HepG2 (cell line): ENCODE data around the gene ANKRD35. TPM values are rescaled to one million over a fixed set of nuclear protein-coding genes. Genes with fewer than 3 reads are reported as not detected.

ENCODE experiments used
- E2F5 ChIP-seq: sonication (generic); formaldehyde crosslinking; conservative IDR thresholded peaks from 2 replicates; pipeline ENCODE4 v1.4.0; 2020; ENCODE audit warnings: missing genetic modification reagents
- FOXA1 ChIP-seq, 2 experiments: fragments of 450-650 bp in 1 of 2; sonication (generic) in 1 of 2; formaldehyde crosslinking in 1 of 2; IDR thresholded peaks; 2 replicates each; pipeline versions ENCODE4 v1.4.0 to v1.6.1; 2016 to 2020; ENCODE audit warnings: missing genetic modification reagents in 1 of 2
- GTF2F1 ChIP-seq: fragments of 150-350 bp; IDR thresholded peaks from 2 replicates; pipeline ENCODE4 v1.6.1; 2014; ENCODE audit warnings: low read length
- GTF3A ChIP-seq: sonication (generic); formaldehyde crosslinking; conservative IDR thresholded peaks from 2 replicates; pipeline ENCODE4 v1.4.0; 2020; ENCODE audit warnings: mild to moderate bottlenecking, missing genetic modification reagents
- IRF2 ChIP-seq: IDR thresholded peaks from 2 replicates; pipeline ENCODE4 v1.6.1; 2018; ENCODE audit warnings: missing genetic modification reagents, missing compliant biosample characterization
- ISX ChIP-seq: sonication (generic); formaldehyde crosslinking; conservative IDR thresholded peaks from 2 replicates; pipeline ENCODE4 v1.5.0; 2020; ENCODE audit warnings: missing genetic modification reagents
- KIAA2018 ChIP-seq: sonication (generic); formaldehyde crosslinking; IDR thresholded peaks from 2 replicates; pipeline ENCODE4 v1.5.0; 2020; ENCODE audit warnings: mild to moderate bottlenecking, missing genetic modification reagents, borderline replicate concordance
- MTF1 ChIP-seq: sonication (generic); formaldehyde crosslinking; IDR thresholded peaks from 2 replicates; pipeline ENCODE4 v1.5.0; 2020; ENCODE audit warnings: missing genetic modification reagents
- MXD3 ChIP-seq: IDR thresholded peaks from 2 replicates; pipeline ENCODE4 v1.6.1; 2016; ENCODE audit warnings: mild to moderate bottlenecking, missing biosample characterization, missing genetic modification reagents
- NCOA2 ChIP-seq: sonication (generic); formaldehyde crosslinking; IDR thresholded peaks from 2 replicates; pipeline ENCODE4 v1.8.0; 2022; ENCODE audit warnings: inconsistent platforms
- PHF21A ChIP-seq: sonication (generic); formaldehyde crosslinking; IDR thresholded peaks from 2 replicates; pipeline ENCODE4 v1.5.0; 2020; ENCODE audit warnings: mild to moderate bottlenecking, missing genetic modification reagents
- PHF5A ChIP-seq: IDR thresholded peaks from one replicate; pipeline ENCODE4 v1.6.1; 2018; ENCODE audit warnings: low read depth, missing genetic modification reagents; ENCODE audit not compliant: unreplicated experiment
- YY1 ChIP-seq: IDR thresholded peaks from 2 replicates; pipeline ENCODE4 v1.6.1; 2011; ENCODE audit warnings: low read length, low read depth, moderate library complexity, mild to moderate bottlenecking; ENCODE audit not compliant: insufficient read depth, insufficient replicate concordance
- ZEB1 ChIP-seq: IDR thresholded peaks from 2 replicates; pipeline ENCODE4 v1.6.1; 2012; ENCODE audit warnings: mild to moderate bottlenecking, low read depth, inconsistent platforms; ENCODE audit not compliant: insufficient replicate concordance
- ZNF678 ChIP-seq: sonication (generic); formaldehyde crosslinking; IDR thresholded peaks from 2 replicates; pipeline ENCODE4 v1.4.0; 2020; ENCODE audit warnings: mild to moderate bottlenecking, missing genetic modification reagents
- ZNF777 ChIP-seq: sonication (generic); formaldehyde crosslinking; IDR thresholded peaks from 2 replicates; pipeline ENCODE4 v1.4.0; 2020; ENCODE audit warnings: missing genetic modification reagents
- polyA plus RNA-seq, 8 experiments: library from polyadenylated mRNA; depleted of rRNA in 3 of 8; stranded (reverse) in 7 of 8; unstranded in 1 of 8; fragments of >200 nt; fragmentation: Illumina TruSeq in 4 of 8; extraction: Trizol in 4 of 8; gene quantifications; 2 replicates each; pipeline versions ENCODE4 v1.2.1 to v1.2.3, GENCODE V29; 2011 to 2016; ENCODE audit warnings: low read depth in 4 of 8, missing spikeins in 1 of 8, mixed read lengths in 1 of 8; ENCODE audit not compliant: insufficient read depth in 1 of 8
- total RNA-seq, 5 experiments: library from RNA; depleted of rRNA; stranded (reverse); fragments of >200 nt; fragmentation: Illumina TruSeq; extraction: Trizol; gene quantifications; 2 replicates each; pipeline ENCODE4 v1.2.3, GENCODE V29; 2016; ENCODE audit warnings: low read depth in 1 of 5

ANKRD35 gene
- total and polyA plus RNA-seq, 2 of the 13 experiments (the other 11 are each of a cell fraction or from before 2014, with no cell fraction given): 0.02 TPM; not detected in 1

- TF ChIP-seq PHF21A (CRISPR knock-in tag) (peak; percentile 31; the same call in 1 of the 2 replicates), ZEB1 (no peak), YY1 (peak; percentile 90), GTF3A (CRISPR knock-in tag) (no peak), MXD3 (peak; percentile 79), E2F5 (CRISPR knock-in tag) (no peak), ISX (CRISPR knock-in tag) (0 out of 2 replicates have a peak, but pooled peaks have one; percentile 30), GTF2F1 (no peak), KIAA2018 (no peak), IRF2 (CRISPR knock-in tag) (peak; percentile 43; the same call in 1 of the 2 replicates), PHF5A (CRISPR knock-in tag) (no peak), MTF1 (CRISPR knock-in tag) (no peak), ZNF777 (CRISPR knock-in tag) (peak; percentile 42), ZNF678 (CRISPR knock-in tag) (no peak), NCOA2 (CRISPR knock-in tag) (peak; percentile 55), FOXA1 (IDR thresholded peaks at IDR 0.05) (no peak), FOXA1 (CRISPR knock-in tag; IDR thresholded peaks at IDR 0.05) (no peak)
These were observed 61.8 kb downstream of the ANKRD35 start, which contains the start of the genes POLR3C and RNF115 (continued) for GRCh38 chr1:145823565-145824498.
